Lung (tissue), 12 donors: ENCODE measurements around the gene S100PBP. TPM values are rescaled to one million over a fixed set of nuclear protein-coding genes. Genes with fewer than 3 reads are reported as not detected.

ENCODE experiments used
- ATAC-seq: fragments of 200-7000 bp; cut with Tn5 transposase; one replicate; pipeline ENCODE4 v1.9.1; 2020; ENCODE audit warnings: moderate number of reproducible peaks; ENCODE audit not compliant: insufficient read depth, low FRiP score
- DNase-seq, 3 donors: peaks; one replicate each; pipeline ENCODE4 v3.0.0-alpha.2; 2013 to 2017
- H3K27ac ChIP-seq, 2 donors: one replicate each; pipeline ENCODE4 v1.5.1; 2013; ENCODE audit warnings: mild to moderate bottlenecking in 2 of 2, moderate library complexity in 2 of 2, control low read depth in 1 of 2, inconsistent platforms in 1 of 2, low read depth in 1 of 2, low read length in 1 of 2
- H3K27me3 ChIP-seq, 3 donors: one replicate each; pipeline ENCODE4 v1.5.1; 2013; ENCODE audit warnings: low read length in 2 of 3; ENCODE audit not compliant: control insufficient read depth in 3 of 3, insufficient read depth in 3 of 3
- H3K36me3 ChIP-seq, 4 donors: one replicate each; pipeline ENCODE4 v1.5.1; 2013; ENCODE audit warnings: low read length in 4 of 4, mild to moderate bottlenecking in 1 of 4, moderate library complexity in 1 of 4; ENCODE audit not compliant: control insufficient read depth in 4 of 4, insufficient read depth in 4 of 4
- H3K4me1 ChIP-seq, 5 donors: one replicate each; pipeline ENCODE4 v1.5.1; 2013; ENCODE audit warnings: low read length in 5 of 5, mild to moderate bottlenecking in 2 of 5, moderate library complexity in 1 of 5; ENCODE audit not compliant: control insufficient read depth in 5 of 5, insufficient read depth in 5 of 5
- H3K4me3 ChIP-seq: one replicate; pipeline ENCODE4 v1.5.1; 2013; ENCODE audit warnings: mild to moderate bottlenecking, control low read depth, moderate library complexity
- H3K9ac ChIP-seq, 2 donors: one replicate each; pipeline ENCODE4 v1.5.1; 2013; ENCODE audit warnings: low read length in 2 of 2, control low read depth in 1 of 2; ENCODE audit not compliant: insufficient read depth in 1 of 2
- H3K9me3 ChIP-seq, 4 donors: one replicate each; pipeline ENCODE4 v1.5.1; 2013; ENCODE audit warnings: low read length in 3 of 4, mild to moderate bottlenecking in 1 of 4, moderate library complexity in 1 of 4; ENCODE audit not compliant: control insufficient read depth in 4 of 4, insufficient read depth in 3 of 4
- WGBS, 2 donors: extraction: QIAGEN DNeasy Blood & Tissue Kit; methylation state at CpG; one replicate each; pipeline ENCODE4 v1.1.7; 2013; 5-methylcytosine and 5-hydroxymethylcytosine counted together
- polyA plus RNA-seq, 2 donors: library from polyadenylated mRNA; stranded (reverse); fragments of 200-250 nt; gene quantifications; one replicate each; pipeline ENCODE4 v1.2.1, GENCODE V29; 2013
- total RNA-seq, 2 donors: library from RNA; depleted of rRNA in 1 of 2; stranded (reverse); fragments of >200 nt in 1 of 2; gene quantifications; one replicate each; pipeline ENCODE4 v1.2.1, GENCODE V29; 2014 to 2021
- TF ChIP-seq, protein P1 (sequence below): IDR thresholded peaks from 2 replicates; pipeline ENCODE4 v1.5.1; 2012; ENCODE audit warnings: mild to moderate bottlenecking; ENCODE audit errors: control extremely low read depth, extremely low read depth
- donor health status: control.
- donor health status: control.
- donor health status: Bipolar disorder and iron deficiency.
- donor health status: healthy.
- donor health status: DM: yes; HTN: yes; CAD: no.

S100PBP gene
- total and polyA plus RNA-seq, 4 donors, result 7.4 to 56.6 (median 20.9) TPM

DNA sequence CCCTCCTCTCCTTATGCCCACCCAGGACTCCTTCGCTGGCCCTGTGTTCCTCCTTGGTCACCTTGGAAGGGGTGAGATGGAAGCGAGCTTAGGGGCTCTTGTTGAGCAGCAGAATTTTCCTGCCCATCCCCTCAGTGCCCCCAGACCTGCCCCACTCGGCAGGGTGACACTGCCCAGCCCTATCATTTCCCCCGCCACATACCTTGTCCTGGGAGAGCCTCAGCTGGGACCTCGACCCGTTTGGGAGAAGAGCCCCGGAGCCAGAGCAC is 54.7 kb downstream of the S100PBP start:
- H3K4me1 ChIP-seq, result peaks cover 0 to 21% (median 0%) of the 10 kb centered on the region in 5 donors
- no peaks in the 10 kb centered on the region for H3K9me3 ChIP-seq
- DNase-seq, result no peak
- no peak overlapping the region for H3K4me3 ChIP-seq
- WGBS, 2 donors, result 56 to 66% methylated on average over 7 of the region's 7 CpGs
- no peak overlapping the region for H3K9ac ChIP-seq
- peaks cover 0 to 8% (median 0%) of the 10 kb centered on the region in 4 donors for H3K36me3 ChIP-seq
- H3K27me3 ChIP-seq, result peaks cover 0 to 6% (median 0%) of the 10 kb centered on the region in 3 donors
- no peak for ATAC-seq
- no peak overlapping the region for H3K27ac ChIP-seq
- TF ChIP-seq, protein P1, sequence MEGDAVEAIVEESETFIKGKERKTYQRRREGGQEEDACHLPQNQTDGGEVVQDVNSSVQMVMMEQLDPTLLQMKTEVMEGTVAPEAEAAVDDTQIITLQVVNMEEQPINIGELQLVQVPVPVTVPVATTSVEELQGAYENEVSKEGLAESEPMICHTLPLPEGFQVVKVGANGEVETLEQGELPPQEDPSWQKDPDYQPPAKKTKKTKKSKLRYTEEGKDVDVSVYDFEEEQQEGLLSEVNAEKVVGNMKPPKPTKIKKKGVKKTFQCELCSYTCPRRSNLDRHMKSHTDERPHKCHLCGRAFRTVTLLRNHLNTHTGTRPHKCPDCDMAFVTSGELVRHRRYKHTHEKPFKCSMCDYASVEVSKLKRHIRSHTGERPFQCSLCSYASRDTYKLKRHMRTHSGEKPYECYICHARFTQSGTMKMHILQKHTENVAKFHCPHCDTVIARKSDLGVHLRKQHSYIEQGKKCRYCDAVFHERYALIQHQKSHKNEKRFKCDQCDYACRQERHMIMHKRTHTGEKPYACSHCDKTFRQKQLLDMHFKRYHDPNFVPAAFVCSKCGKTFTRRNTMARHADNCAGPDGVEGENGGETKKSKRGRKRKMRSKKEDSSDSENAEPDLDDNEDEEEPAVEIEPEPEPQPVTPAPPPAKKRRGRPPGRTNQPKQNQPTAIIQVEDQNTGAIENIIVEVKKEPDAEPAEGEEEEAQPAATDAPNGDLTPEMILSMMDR, result no peak

DNA sequence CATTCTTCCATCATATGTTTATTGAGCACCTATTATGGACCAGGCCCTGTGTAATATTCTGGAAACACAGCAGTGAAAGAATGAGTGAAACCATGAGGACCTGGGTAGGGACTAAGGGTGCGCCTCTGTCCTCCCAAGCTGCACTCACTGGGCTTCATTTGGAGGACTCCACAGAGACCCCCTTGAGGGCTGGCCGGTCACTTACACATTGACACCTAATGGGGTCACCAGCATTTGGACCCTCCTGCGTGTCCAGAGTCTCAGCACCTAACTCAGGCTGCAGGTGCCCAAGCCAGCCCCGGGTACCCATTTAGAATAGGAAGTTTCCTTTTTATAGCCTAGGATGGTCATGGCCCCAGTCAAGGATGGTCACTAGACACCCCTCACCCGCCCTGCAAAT is 56.0 kb downstream of the S100PBP start:
- DNase-seq (no peak), ATAC-seq (no peak)
- WGBS, 2 donors, result 83 to 85% methylated on average over 5 of the region's 5 CpGs
- no peaks in the 10 kb centered on the region for H3K36me3 ChIP-seq
- H3K27ac ChIP-seq, result no peak overlapping the region
- peaks cover 0 to 21% (median 0%) of the 10 kb centered on the region in 5 donors for H3K4me1 ChIP-seq
- H3K9ac ChIP-seq, result no peak overlapping the region
- H3K9me3 ChIP-seq, result no peaks in the 10 kb centered on the region
- TF ChIP-seq, protein P1, result no peak
- H3K27me3 ChIP-seq, result peaks cover 0 to 6% (median 0%) of the 10 kb centered on the region in 3 donors
- H3K4me3 ChIP-seq, result no peak overlapping the region

DNA sequence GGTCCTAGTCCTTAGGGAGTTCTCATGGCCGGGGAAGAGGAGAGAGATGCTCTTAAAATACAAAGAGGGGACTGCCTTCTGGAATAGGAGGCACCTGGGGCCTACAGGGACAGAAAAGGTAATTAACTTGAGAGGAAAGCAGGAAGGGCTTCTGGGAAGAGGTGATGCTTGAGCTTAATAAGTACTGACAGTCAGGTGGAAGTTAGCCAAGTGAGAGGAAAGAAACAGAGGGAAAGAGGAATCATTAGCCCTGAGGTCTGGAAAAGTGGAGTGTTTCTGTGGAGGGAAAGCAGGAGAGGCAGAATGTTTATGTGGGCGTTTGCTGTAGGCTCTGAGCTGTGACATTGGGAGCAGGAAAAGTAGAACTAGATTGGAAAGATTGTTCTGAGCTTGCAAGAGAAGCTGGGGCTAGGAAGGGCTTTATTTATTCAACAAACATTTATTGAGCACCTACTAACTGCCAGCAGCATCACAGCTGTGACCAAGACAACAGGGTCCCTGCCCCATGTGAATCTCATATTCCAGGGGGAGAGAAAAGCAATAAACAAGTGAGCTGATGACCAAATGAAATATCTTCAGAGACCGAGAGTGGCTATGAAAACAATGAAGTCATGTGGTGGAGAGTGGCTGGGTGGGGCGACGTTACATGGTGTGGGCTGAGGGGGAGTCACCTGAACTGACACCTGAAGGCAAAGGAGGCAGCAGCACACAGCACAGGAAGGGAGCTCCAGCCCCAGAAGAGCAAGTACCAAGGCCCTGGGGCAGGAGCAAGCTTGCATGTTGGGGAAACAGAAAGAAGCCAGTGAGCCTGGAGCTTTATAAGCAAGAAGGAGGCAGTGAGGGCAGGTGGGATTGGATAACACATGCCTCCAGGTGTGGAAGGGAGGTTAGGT is 57.7 kb downstream of the S100PBP start:
- ATAC-seq, result no peak
- no peaks in the 10 kb centered on the region for H3K36me3 ChIP-seq
- TF ChIP-seq, protein P1, result no peak
- 68 to 82% methylated on average over 5 of the region's 5 CpGs for WGBS, 2 donors
- H3K4me1 ChIP-seq, result peaks cover 0 to 18% (median 0%) of the 10 kb centered on the region in 5 donors
- H3K27ac ChIP-seq, result no peak overlapping the region
- H3K4me3 ChIP-seq, result no peak overlapping the region
- H3K27me3 ChIP-seq, result peaks cover 0 to 6% (median 0%) of the 10 kb centered on the region in 3 donors
- DNase-seq, result peak in 1 of 3 donors; percentile 6
- H3K9me3 ChIP-seq, result no peaks in the 10 kb centered on the region
- no peak overlapping the region for H3K9ac ChIP-seq
